H1 (cell line): ENCODE measurements around the gene ADGRL3. TPM values are rescaled to one million over a fixed set of nuclear protein-coding genes. Genes with fewer than 3 reads are reported as not detected.

Experiments used
- CEBPB ChIP-seq: IDR thresholded peaks from 2 replicates; pipeline ENCODE4 v1.6.1; 2012; ENCODE audit warnings: low read depth, low read length
- SAP30 ChIP-seq: fragments of 300-600 bp; sonication (generic); IDR thresholded peaks from 2 replicates; pipeline ENCODE4 v1.7.1; 2012; ENCODE audit warnings: low read length, moderate library complexity, mild to moderate bottlenecking, inconsistent platforms; ENCODE audit not compliant: insufficient read depth, insufficient replicate concordance
- SIN3A ChIP-seq, 2 experiments: IDR thresholded peaks in 1 of 2; conservative IDR thresholded peaks in 1 of 2; 2 replicates each; pipeline ENCODE4 v1.6.1; 2011 to 2012; ENCODE audit warnings: low read length in 2 of 2, improper control_type of control experiment in 1 of 2, low read depth in 1 of 2, mild to moderate bottlenecking in 1 of 2
- TCF12 ChIP-seq: IDR thresholded peaks from 2 replicates; pipeline ENCODE4 v1.6.1; 2011; ENCODE audit warnings: low read depth, mild to moderate bottlenecking, low read length
- polyA plus RNA-seq, 7 experiments: library from polyadenylated mRNA; depleted of rRNA in 3 of 7; stranded (reverse) in 5 of 7; unstranded in 2 of 7; fragments of >200 nt in 5 of 7; fragments of 200-250 nt in 2 of 7; gene quantifications; 1 replicate in 5 of 7; 2 replicates in 1 of 7; 4 replicates in 1 of 7; pipeline versions ENCODE4 v1.2.1 to v1.2.3, GENCODE V29; 2011 to 2013; ENCODE audit warnings: missing spikeins in 2 of 7, mixed read lengths in 2 of 7
- total RNA-seq: library from RNA; stranded (reverse); fragmentation: NEBNext Ultra II Directional; extraction: Animal tissue kit (Norgen Biotek cat#: 25700); gene quantifications from 2 replicates; pipeline ENCODE4 v1.2.1, GENCODE V29; 2021
- TF ChIP-seq, protein P1 (sequence below), 3 experiments: IDR thresholded peaks; 1 replicate in 2 of 3; 2 replicates in 1 of 3; pipeline versions ENCODE4 v1.5.1 to v1.6.1; 2011; ENCODE audit warnings: low read length in 3 of 3, mild to moderate bottlenecking in 3 of 3, inconsistent platforms in 2 of 3, low read depth in 1 of 3, moderate library complexity in 1 of 3; ENCODE audit not compliant: insufficient read depth in 1 of 3; ENCODE audit errors: control extremely low read depth in 1 of 3

ADGRL3 gene
- total and polyA plus RNA-seq, 2 of the 8 experiments (the other 6 are each of a cell fraction or from before 2014, with no cell fraction given) = 6.6 to 13.0 TPM

- TF ChIP-seq, protein P1, sequence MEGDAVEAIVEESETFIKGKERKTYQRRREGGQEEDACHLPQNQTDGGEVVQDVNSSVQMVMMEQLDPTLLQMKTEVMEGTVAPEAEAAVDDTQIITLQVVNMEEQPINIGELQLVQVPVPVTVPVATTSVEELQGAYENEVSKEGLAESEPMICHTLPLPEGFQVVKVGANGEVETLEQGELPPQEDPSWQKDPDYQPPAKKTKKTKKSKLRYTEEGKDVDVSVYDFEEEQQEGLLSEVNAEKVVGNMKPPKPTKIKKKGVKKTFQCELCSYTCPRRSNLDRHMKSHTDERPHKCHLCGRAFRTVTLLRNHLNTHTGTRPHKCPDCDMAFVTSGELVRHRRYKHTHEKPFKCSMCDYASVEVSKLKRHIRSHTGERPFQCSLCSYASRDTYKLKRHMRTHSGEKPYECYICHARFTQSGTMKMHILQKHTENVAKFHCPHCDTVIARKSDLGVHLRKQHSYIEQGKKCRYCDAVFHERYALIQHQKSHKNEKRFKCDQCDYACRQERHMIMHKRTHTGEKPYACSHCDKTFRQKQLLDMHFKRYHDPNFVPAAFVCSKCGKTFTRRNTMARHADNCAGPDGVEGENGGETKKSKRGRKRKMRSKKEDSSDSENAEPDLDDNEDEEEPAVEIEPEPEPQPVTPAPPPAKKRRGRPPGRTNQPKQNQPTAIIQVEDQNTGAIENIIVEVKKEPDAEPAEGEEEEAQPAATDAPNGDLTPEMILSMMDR (IDR thresholded peaks at IDR 0.05; ENCODE audit: control extremely low read depth in 1 of 3, insufficient read depth in 1 of 3, low read depth in 1 of 3, low read length in 3 of 3) = no peak
- TF ChIP-seq CEBPB = no peak
- TF ChIP-seq SAP30 = no peak
- TF ChIP-seq TCF12 = no peak
- TF ChIP-seq SIN3A (conservative IDR thresholded peaks at IDR 0.05 in 1 of 2, IDR thresholded peaks at IDR 0.05 in 1 of 2; ENCODE audit: low read depth in 1 of 2, low read length in 2 of 2) = no peak
Observed at GRCh38 chr4:61405307-61405706, 205.2 kb downstream of the ADGRL3 start (continued).
